DND-41 (cell line): ENCODE data around the gene SLC43A3.

Experiments used
- ATAC-seq: fragments of 200-7000 bp; cut with Tn5 transposase; 3 replicates; pipeline ENCODE4 v1.9.1; 2021; ENCODE audit warnings: low read depth; ENCODE audit not compliant: insufficient read depth
- DNase-seq: peaks from one replicate; pipeline ENCODE4 v3.0.0-alpha.2; 2020
- H2AFZ ChIP-seq: 2 replicates; pipeline ENCODE4 v1.6.0; 2012; ENCODE audit warnings: low read depth, low read length
- H3K27ac ChIP-seq: 2 replicates; pipeline ENCODE4 v1.5.1; 2012; ENCODE audit warnings: low read length, inconsistent platforms
- H3K27me3 ChIP-seq: fragments of 200-600 bp; sonication (generic); 2 replicates; pipeline ENCODE4 v1.6.0; 2012; ENCODE audit warnings: low read length, mild to moderate bottlenecking, inconsistent platforms; ENCODE audit not compliant: insufficient read depth, poor library complexity
- H3K36me3 ChIP-seq: 2 replicates; pipeline ENCODE4 v1.5.1; 2012; ENCODE audit warnings: low read length, inconsistent platforms; ENCODE audit not compliant: insufficient read depth
- H3K4me1 ChIP-seq: 2 replicates; pipeline ENCODE4 v1.5.1; 2012; ENCODE audit warnings: mild to moderate bottlenecking, low read length; ENCODE audit not compliant: insufficient read depth
- H3K4me2 ChIP-seq: 2 replicates; pipeline ENCODE4 v1.6.0; 2012; ENCODE audit warnings: mild to moderate bottlenecking, moderate library complexity, low read length, inconsistent platforms; ENCODE audit not compliant: insufficient read depth
- H3K4me3 ChIP-seq, 2 experiments: fragments of 200-600 bp in 1 of 2; shearing (Covaris generic) in 1 of 2; 2 replicates each; pipeline ENCODE4 v1.5.1; 2012 to 2016; ENCODE audit warnings: inconsistent platforms in 2 of 2, low read length in 2 of 2, mild to moderate bottlenecking in 2 of 2, low read depth in 1 of 2, moderate library complexity in 1 of 2
- H3K79me2 ChIP-seq: 2 replicates; pipeline ENCODE4 v1.6.0; 2012; ENCODE audit warnings: low read length, inconsistent platforms; ENCODE audit not compliant: insufficient read depth
- H3K9ac ChIP-seq: 2 replicates; pipeline ENCODE4 v1.6.0; 2012; ENCODE audit warnings: low read depth, mild to moderate bottlenecking, inconsistent platforms, low read length, moderate library complexity
- H3K9me3 ChIP-seq: 2 replicates; pipeline ENCODE4 v1.5.1; 2012; ENCODE audit warnings: low read length, moderate library complexity, mild to moderate bottlenecking, inconsistent platforms; ENCODE audit not compliant: insufficient read depth, severe bottlenecking
- H4K20me1 ChIP-seq: 2 replicates; pipeline ENCODE4 v1.6.0; 2012; ENCODE audit warnings: low read length; ENCODE audit not compliant: insufficient read depth
- CTCF ChIP-seq: IDR thresholded peaks from 2 replicates; pipeline ENCODE4 v1.5.1; 2012; ENCODE audit warnings: borderline replicate concordance, low read length, moderate library complexity, mild to moderate bottlenecking; ENCODE audit not compliant: poor library complexity, severe bottlenecking; ENCODE audit errors: extremely low read depth
- EZH2 ChIP-seq: IDR thresholded peaks from 3 replicates; pipeline ENCODE4 v1.6.1; 2012; ENCODE audit warnings: borderline replicate concordance, low read depth, mild to moderate bottlenecking, moderate library complexity, low read length, inconsistent platforms; ENCODE audit not compliant: severe bottlenecking

The SLC43A3 gene

GRCh38 chr11:57426929-57427726 lies at the start of gene SLC43A3:
TSS of gene SLC43A3 (minus strand) at chr11:57427121. CDS start at chr11:57426172, 949 bp downstream.
- ATAC-seq = peak; percentile 70
- DNase-seq = peak; percentile 88
- Histone ChIP-seq H3K27ac (peak within 1 kb of the TSS; percentile 95), H3K9ac (peak within 1 kb of the TSS; percentile 79), H2AFZ (peak within 1 kb of the TSS; percentile 94), H3K4me2 (peak within 1 kb of the TSS; percentile 87), H3K36me3 (peaks cover 33% of the 10 kb centered on the region), H3K9me3 (no peaks in the 10 kb centered on the region), H3K79me2 (peaks cover 36% of the 10 kb centered on the region), H3K4me1 (peaks cover 49% of the 10 kb centered on the region), H3K27me3 (no peaks in the 10 kb centered on the region), H3K4me3 (peak within 1 kb of the TSS; percentile 51 to 64; a peak in 3 of 4 replicates), H4K20me1 (peaks cover 24% of the 10 kb centered on the region)
- TF ChIP-seq CTCF (no peak), EZH2 (no peak)

GRCh38 chr11:57476047-57476756 lies 49.3 kb upstream of the SLC43A3 start:
- TF ChIP-seq CTCF (no peak), EZH2 (no peak)
- H3K27me3 ChIP-seq = no peaks in the 10 kb centered on the region
- ATAC-seq (no peak), DNase-seq (no peak)
- no peaks in the 10 kb centered on the region for H4K20me1 ChIP-seq
- H3K9me3 ChIP-seq = no peaks in the 10 kb centered on the region
- H2AFZ ChIP-seq = no peak overlapping the region
- H3K27ac ChIP-seq = no peak overlapping the region
- no peaks in the 10 kb centered on the region for H3K36me3 ChIP-seq
- H3K4me1 ChIP-seq = no peaks in the 10 kb centered on the region
- H3K79me2 ChIP-seq = no peaks in the 10 kb centered on the region
- no peak overlapping the region for H3K9ac ChIP-seq
- no peak overlapping the region for H3K4me2 ChIP-seq
- H3K4me3 ChIP-seq = no peak overlapping the region

- no peak overlapping the region for H3K27ac ChIP-seq
- no peak overlapping the region for H3K4me2 ChIP-seq
Measured at GRCh38 chr11:57475671-57476046, 48.7 kb upstream of the SLC43A3 start.

More at GRCh38 chr11:57475671-57476046, 48.7 kb upstream of the SLC43A3 start:
- DNase-seq = no peak
- no peaks in the 10 kb centered on the region for H3K9me3 ChIP-seq
- no peak for ATAC-seq
- no peaks in the 10 kb centered on the region for H3K79me2 ChIP-seq
- H3K4me1 ChIP-seq = no peaks in the 10 kb centered on the region
- no peak overlapping the region for H3K9ac ChIP-seq
- no peaks in the 10 kb centered on the region for H3K27me3 ChIP-seq
- no peaks in the 10 kb centered on the region for H3K36me3 ChIP-seq
- H4K20me1 ChIP-seq = no peaks in the 10 kb centered on the region
- no peak overlapping the region for H2AFZ ChIP-seq
- no peak for TF ChIP-seq CTCF
- no peak for TF ChIP-seq EZH2
- H3K4me3 ChIP-seq = no peak overlapping the region
